Right ventricle myocardium superior (tissue), 1 donor: Measurements from ENCODE around the gene DACT2. TPM values are rescaled to one million over a fixed set of nuclear protein-coding genes. Genes with fewer than 3 reads are reported as not detected.

Source experiments
- ATAC-seq: fragments of 200-7000 bp; cut with Tn5 transposase; one replicate; pipeline ENCODE4 v1.9.1; 2020; ENCODE audit warnings: mild to moderate bottlenecking; ENCODE audit not compliant: poor library complexity
- DNase-seq: peaks from one replicate; pipeline ENCODE4 v3.0.0-alpha.2; 2020
- intact Hi-C: fragments of 100-400 bp; cut with DNase I; formaldehyde crosslinking; loops from one replicate; pipeline ENCODE4 v1.11.2; 2022
- total RNA-seq: library from RNA; stranded (reverse); fragmentation: NEBNext Ultra II Directional; extraction: Animal tissue kit (Norgen Biotek cat#: 25700); gene quantifications from one replicate; pipeline ENCODE4 v1.2.1, GENCODE V29; 2021
- donor health status: DM: no; HTN: yes; CAD: no; lungs with severe emphysema.

DACT2 gene
- total RNA-seq, 1 donor from 2014 or later: 1.6 TPM

GRCh38 chr6:168308390-168309144 lies 11.0 kb downstream of the DACT2 start:
- intact Hi-C loops: no loop called here
- no peak for ATAC-seq
- no peak for DNase-seq

GRCh38 chr6:168307695-168308021 lies 11.9 kb downstream of the DACT2 start:
- no peak for DNase-seq
- no peak for ATAC-seq
- intact Hi-C loops: no loop called here

- DNase-seq (no peak), ATAC-seq (no peak)
- intact Hi-C loops: no loop called here
These were observed 12.4 kb downstream of the DACT2 start for GRCh38 chr6:168307015-168307694.

- ATAC-seq (no peak), DNase-seq (no peak)
- intact Hi-C loops: no loop called here
These were observed 13.7 kb downstream of the DACT2 start for GRCh38 chr6:168305863-168306262.

- intact Hi-C loops: no loop called here
- DNase-seq (no peak), ATAC-seq (no peak)
These were observed 14.4 kb downstream of the DACT2 start for GRCh38 chr6:168305096-168305749.

GRCh38 chr6:168304752-168305015 lies 14.9 kb downstream of the DACT2 start:
- no peak for DNase-seq
- intact Hi-C loops: no loop called here
- no peak for ATAC-seq

- DNase-seq: no peak
- no peak for ATAC-seq
- intact Hi-C loops: no loop called here
These were observed 15.4 kb downstream of the DACT2 start for GRCh38 chr6:168303982-168304751.

GRCh38 chr6:168302534-168302933 lies 17.0 kb downstream of the DACT2 start:
- DNase-seq (no peak), ATAC-seq (peak; percentile 44)

GRCh38 chr6:168301648-168302398 lies 17.8 kb downstream of the DACT2 start:
- ATAC-seq: no peak
- intact Hi-C loops: no loop called here
- DNase-seq: no peak

More at GRCh38 chr6:168302534-168302933, 17.0 kb downstream of the DACT2 start:
- intact Hi-C loops: no loop called here

GRCh38 chr6:168300975-168301647 lies 18.5 kb downstream of the DACT2 start:
- ATAC-seq (no peak), DNase-seq (no peak)
- intact Hi-C loops: no loop called here

- no peak for DNase-seq
- ATAC-seq: no peak
These were observed 19.8 kb downstream of the DACT2 start for GRCh38 chr6:168299541-168300511.

GRCh38 chr6:168297643-168298042 lies 21.9 kb downstream of the DACT2 start:
- intact Hi-C loops: no loop called here
- ATAC-seq: no peak
- no peak for DNase-seq

More at GRCh38 chr6:168299541-168300511, 19.8 kb downstream of the DACT2 start:
- intact Hi-C loops: no loop called here

- no peak for ATAC-seq
- intact Hi-C loops: no loop called here
- no peak for DNase-seq
These were observed 24.7 kb downstream of the DACT2 start for GRCh38 chr6:168294901-168295300.

GRCh38 chr6:168293636-168294530 lies 25.7 kb downstream of the DACT2 start:
- intact Hi-C loops: no loop called here
- no peak for DNase-seq

GRCh38 chr6:168292826-168293225 lies 26.8 kb downstream of the DACT2 start:
- intact Hi-C loops: no loop called here
- ATAC-seq: no peak

More at GRCh38 chr6:168293636-168294530, 25.7 kb downstream of the DACT2 start:
- no peak for ATAC-seq

GRCh38 chr6:168291450-168291849 lies 28.1 kb downstream of the DACT2 start:
- intact Hi-C loops: no loop called here
- ATAC-seq (no peak), DNase-seq (no peak)

More at GRCh38 chr6:168292826-168293225, 26.8 kb downstream of the DACT2 start:
- DNase-seq: no peak
